GM21367 (cell line): ENCODE results near the gene NTMT1.

Experiments used
- ATAC-seq: cut with Tn5 transposase; IDR thresholded peaks from one replicate; pipeline ENCODE4 v1.9.1; 2021; ENCODE audit not compliant: unreplicated experiment

NTMT1 gene

GRCh38 chr9:129673602-129674001 lies 47.6 kb downstream of the NTMT1 start:
- no peak for ATAC-seq

- no peak for ATAC-seq
Observed at GRCh38 chr9:129674229-129674628, 48.3 kb downstream of the NTMT1 start.

GRCh38 chr9:129675620-129676019 lies 49.7 kb downstream of the NTMT1 start:
- ATAC-seq = no peak

- no peak for ATAC-seq
Observed at GRCh38 chr9:129676287-129676686, 50.3 kb downstream of the NTMT1 start.

GRCh38 chr9:129676975-129677374 lies 51.0 kb downstream of the NTMT1 start:
- no peak for ATAC-seq

- ATAC-seq = no peak
Observed at GRCh38 chr9:129677456-129677855, 51.5 kb downstream of the NTMT1 start.

- no peak for ATAC-seq
Observed at GRCh38 chr9:129678844-129679243, 52.9 kb downstream of the NTMT1 start.

GRCh38 chr9:129679537-129679936 lies 53.6 kb downstream of the NTMT1 start:
- ATAC-seq = no peak

- ATAC-seq = no peak
Observed at GRCh38 chr9:129681924-129682323, 56.0 kb downstream of the NTMT1 start.

- no peak for ATAC-seq
Observed at GRCh38 chr9:129682381-129682780, 56.4 kb downstream of the NTMT1 start.

- no peak for ATAC-seq
Observed at GRCh38 chr9:129685220-129685932, 59.4 kb downstream of the NTMT1 start.
